OCI-LY1 (cell line): ENCODE measurements around the gene GATA3.

ENCODE experiments used
- H2AFZ ChIP-seq: fragments of 200-600 bp; sonication (generic), shearing (Covaris generic); 2 replicates; pipeline ENCODE4 v1.6.0; 2014; ENCODE audit warnings: antibody characterized with exemption, mild to moderate bottlenecking, low read length
- H3F3A ChIP-seq: fragments of 200-600 bp; sonication (generic), shearing (Covaris generic); 2 replicates; pipeline ENCODE4 v1.6.0; 2014; ENCODE audit warnings: mild to moderate bottlenecking, antibody characterized with exemption, low read length, moderate library complexity; ENCODE audit not compliant: insufficient read depth
- H3K27ac ChIP-seq: fragments of 200-600 bp; sonication (generic); 2 replicates; pipeline ENCODE4 v1.5.1; 2014; ENCODE audit warnings: low read length, mixed run types, mild to moderate bottlenecking, low read depth; ENCODE audit not compliant: poor library complexity, severe bottlenecking
- H3K27me3 ChIP-seq: fragments of 200-600 bp; sonication (generic); 2 replicates; pipeline ENCODE4 v1.6.0; 2014; ENCODE audit warnings: antibody characterized with exemption, mild to moderate bottlenecking, low read length, moderate library complexity; ENCODE audit not compliant: insufficient read depth
- H3K36me3 ChIP-seq: fragments of 200-600 bp; sonication (generic); 2 replicates; pipeline ENCODE4 v1.6.1; 2014; ENCODE audit warnings: mild to moderate bottlenecking, antibody characterized with exemption, low read length, moderate library complexity, mixed read lengths; ENCODE audit not compliant: insufficient read depth
- H3K4me1 ChIP-seq: fragments of 200-600 bp; sonication (generic); 2 replicates; pipeline ENCODE4 v1.5.1; 2014; ENCODE audit warnings: mild to moderate bottlenecking, low read length, moderate library complexity; ENCODE audit not compliant: insufficient read depth, severe bottlenecking
- H3K4me2 ChIP-seq: fragments of 200-600 bp; sonication (generic), shearing (Covaris generic); 2 replicates; pipeline ENCODE4 v1.6.1; 2014; ENCODE audit warnings: low read length
- H3K4me3 ChIP-seq: fragments of 200-600 bp; sonication (generic); 2 replicates; pipeline ENCODE4 v1.5.1; 2014; ENCODE audit warnings: low read length, low read depth, mild to moderate bottlenecking, mixed read lengths; ENCODE audit not compliant: poor library complexity, severe bottlenecking
- H3K79me2 ChIP-seq: fragments of 200-600 bp; shearing (Covaris generic); 2 replicates; pipeline ENCODE4 v1.6.1; 2016; ENCODE audit warnings: mixed run types, low read length, mixed read lengths; ENCODE audit not compliant: insufficient read depth
- H3K9ac ChIP-seq: fragments of 200-600 bp; sonication (generic), shearing (Covaris generic); 2 replicates; pipeline ENCODE4 v1.6.1; 2014; ENCODE audit warnings: mild to moderate bottlenecking, low read length, mixed read lengths
- H3K9me2 ChIP-seq: fragments of 200-600 bp; sonication (generic), shearing (Covaris generic); 2 replicates; pipeline ENCODE4 v1.6.1; 2014; ENCODE audit warnings: low read depth, mild to moderate bottlenecking, low read length, mixed read lengths
- H3K9me3 ChIP-seq: fragments of 200-600 bp; shearing (Covaris generic); 2 replicates; pipeline ENCODE4 v1.6.1; 2014; ENCODE audit warnings: low read length, mixed read lengths
- H4K20me1 ChIP-seq: fragments of 200-600 bp; sonication (generic), shearing (Covaris generic); 2 replicates; pipeline ENCODE4 v1.6.0; 2016; ENCODE audit warnings: mild to moderate bottlenecking, low read length; ENCODE audit not compliant: insufficient read depth
- CTCF ChIP-seq: fragments of 200-600 bp; sonication (generic), shearing (Covaris generic); IDR thresholded peaks from 2 replicates; pipeline ENCODE4 v1.5.1; 2017; ENCODE audit warnings: mild to moderate bottlenecking, antibody characterized with exemption, low read length, moderate library complexity, mixed read lengths
- EZH2 ChIP-seq: fragments of 200-600 bp; sonication (generic), shearing (Covaris generic); IDR thresholded peaks from 2 replicates; pipeline ENCODE4 v1.8.0; 2017; ENCODE audit warnings: borderline replicate concordance, mixed run types, mild to moderate bottlenecking, antibody characterized with exemption, low read length, moderate library complexity, mixed read lengths

Gene GATA3

GRCh38 chr10:8054494-8055407 lies at the start of gene GATA3:
TSS of gene GATA3 (plus strand) at chr10:8054688. CDS start at chr10:8055656, 968 bp downstream.
- Histone ChIP-seq H3K79me2 (no peaks in the 10 kb centered on the region), H3K36me3 (no peaks in the 10 kb centered on the region), H3F3A (no peaks in the 10 kb centered on the region), H3K27me3 (no peaks in the 10 kb centered on the region; the same call in 1 of the 2 replicates), H3K4me3 (no peak within 1 kb of the TSS), H3K9me3 (no peaks in the 10 kb centered on the region), H4K20me1 (no peaks in the 10 kb centered on the region), H3K27ac (no peak within 1 kb of the TSS), H2AFZ (no peak within 1 kb of the TSS), H3K4me1 (no peaks in the 10 kb centered on the region), H3K9me2 (no peaks in the 10 kb centered on the region), H3K9ac (no peak within 1 kb of the TSS), H3K4me2 (no peak within 1 kb of the TSS)
- TF ChIP-seq EZH2 = no peak
- no peak for TF ChIP-seq CTCF

- H2AFZ ChIP-seq = no peak overlapping the region
- H3F3A ChIP-seq = no peaks in the 10 kb centered on the region
- no peak overlapping the region for H3K4me2 ChIP-seq
- no peak overlapping the region for H3K9ac ChIP-seq
- no peaks in the 10 kb centered on the region for H3K27me3 ChIP-seq
- H4K20me1 ChIP-seq = no peaks in the 10 kb centered on the region
- H3K27ac ChIP-seq = no peak overlapping the region
- TF ChIP-seq CTCF = no peak
- TF ChIP-seq EZH2 = no peak
- no peaks in the 10 kb centered on the region for H3K4me1 ChIP-seq
- no peaks in the 10 kb centered on the region for H3K9me2 ChIP-seq
- H3K36me3 ChIP-seq = 0 out of 2 replicates have a peak, but pooled peaks cover 3% of the 10 kb centered on the region
- peaks cover 7% of the 10 kb centered on the region for H3K9me3 ChIP-seq
- H3K79me2 ChIP-seq = no peaks in the 10 kb centered on the region
- no peak overlapping the region for H3K4me3 ChIP-seq
Observed at GRCh38 chr10:8006274-8006999, 48.1 kb upstream of the GATA3 start.

GRCh38 chr10:8009031-8009430 lies 45.5 kb upstream of the GATA3 start:
- H3K27me3 ChIP-seq = no peaks in the 10 kb centered on the region
- TF ChIP-seq EZH2 (no peak), CTCF (no peak)
- H4K20me1 ChIP-seq = no peaks in the 10 kb centered on the region
- peaks cover 7% of the 10 kb centered on the region for H3K9me3 ChIP-seq
- H3F3A ChIP-seq = no peaks in the 10 kb centered on the region
- H3K4me2 ChIP-seq = no peak overlapping the region
- no peaks in the 10 kb centered on the region for H3K4me1 ChIP-seq
- no peak overlapping the region for H2AFZ ChIP-seq
- no peak overlapping the region for H3K27ac ChIP-seq
- no peaks in the 10 kb centered on the region for H3K9me2 ChIP-seq
- no peak overlapping the region for H3K4me3 ChIP-seq
- H3K9ac ChIP-seq = no peak overlapping the region
- no peaks in the 10 kb centered on the region for H3K79me2 ChIP-seq
- H3K36me3 ChIP-seq = 0 out of 2 replicates have a peak, but pooled peaks cover 7% of the 10 kb centered on the region
